Choroid plexus epithelial cell (primary cell): ENCODE measurements around the gene ZNF304.

Experiments used
- DNase-seq: peaks from one replicate; pipeline ENCODE4 v3.0.0-alpha.2; 2010; ENCODE audit warnings: low read depth
- H3K4me3 ChIP-seq: 2 replicates; pipeline ENCODE4 v1.5.1; 2011; ENCODE audit warnings: low read depth, mild to moderate bottlenecking, control low read depth, low read length, moderate library complexity
- CTCF ChIP-seq: conservative IDR thresholded peaks from 2 replicates; pipeline ENCODE4 v1.5.1; 2011; ENCODE audit warnings: low read depth, mild to moderate bottlenecking, control low read depth, inconsistent platforms, low read length, moderate library complexity

Gene ZNF304

GRCh38 chr19:57327993-57328392 lies 23.1 kb upstream of the ZNF304 start:
- no peak overlapping the region for H3K4me3 ChIP-seq
- no peak for DNase-seq
- TF ChIP-seq CTCF, result no peak

GRCh38 chr19:57334191-57334590 lies 16.9 kb upstream of the ZNF304 start:
- peak; percentile 35 for DNase-seq
- H3K4me3 ChIP-seq, result no peak overlapping the region
- no peak for TF ChIP-seq CTCF

GRCh38 chr19:57338877-57339276 lies 12.2 kb upstream of the ZNF304 start:
- peak; percentile 21 for DNase-seq
- no peak for TF ChIP-seq CTCF
- no peak overlapping the region for H3K4me3 ChIP-seq

- no peak for TF ChIP-seq CTCF
- DNase-seq, result no peak
- H3K4me3 ChIP-seq, result no peak overlapping the region
These were observed 8.5 kb upstream of the ZNF304 start for GRCh38 chr19:57342582-57342981.

GRCh38 chr19:57348136-57348535 lies 2.9 kb upstream of the ZNF304 start:
- no peak for TF ChIP-seq CTCF
- no peak overlapping the region for H3K4me3 ChIP-seq
- DNase-seq, result peak; percentile 51

GRCh38 chr19:57351867-57352266 lies 796 bp downstream of the ZNF304 start:
- peak; percentile 16 for DNase-seq
- H3K4me3 ChIP-seq, result peak overlapping the region; percentile 76
- peak; percentile 25 for TF ChIP-seq CTCF

- H3K4me3 ChIP-seq, result no peak overlapping the region
- no peak for TF ChIP-seq CTCF
- no peak for DNase-seq
These were observed 4.8 kb downstream of the ZNF304 start for GRCh38 chr19:57355916-57356315.
